HepG2 (cell line): ENCODE results near the gene USH2A. TPM values are rescaled to one million over a fixed set of nuclear protein-coding genes. Genes with fewer than 3 reads are reported as not detected.

Source experiments
- ATAC-seq: fragments of 200-7000 bp; cut with Tn5 transposase; 3 replicates; pipeline ENCODE4 v1.9.1; 2020; ENCODE audit warnings: mild to moderate bottlenecking, moderate library complexity
- BruUV-seq: library from RNA; stranded (reverse); fragments of 400-500 nt; replicated peaks from 2 replicates; lab custom pipeline; 2021; lab: Mats Ljungman, UMichigan
- CTCF ChIA-PET: fragments of 300-600 bp; formaldehyde crosslinking; extraction: SDS; loops from one replicate; lab custom pipeline; 2021; ENCODE audit warnings: low total read pairs, inconsistent platforms, low intra/inter-chr PET ratio; lab: Yijun Ruan, JAX
- POLR2A ChIA-PET: fragments of 350-600 bp; sonication (Branson Sonifier 250); formaldehyde crosslinking; loops from one replicate; lab custom pipeline; 2020; ENCODE audit warnings: antibody characterized with exemption, inconsistent platforms; lab: Yijun Ruan, JAX
- DNase-seq: peaks from one replicate; pipeline ENCODE4 v3.0.0-alpha.2; 2015; ENCODE audit warnings: low spot score
- FAIRE-seq: peaks from 3 replicates; lab custom pipeline; 2011; peaks lifted over from hg19 to GRCh38; lab: Jason Lieb, UNC
- H2AFZ ChIP-seq: one replicate; pipeline ENCODE4 v1.6.1; 2011; ENCODE audit warnings: low read length, inconsistent platforms
- H3K27ac ChIP-seq: fragments of 300-600 bp; 3 replicates; pipeline ENCODE4 v1.8.0; 2011; ENCODE audit warnings: mixed run types, mild to moderate bottlenecking, mixed read lengths, low read length, inconsistent platforms; ENCODE audit not compliant: insufficient read depth; ENCODE audit errors: extremely low read length
- H3K27me3 ChIP-seq, 2 experiments: fragments of 200-600 bp in 1 of 2; 2 replicates in 1 of 2; 3 replicates in 1 of 2; pipeline versions ENCODE4 v1.6.0 to v1.8.0; 2011; ENCODE audit warnings: low read length in 2 of 2, mild to moderate bottlenecking in 2 of 2, moderate library complexity in 2 of 2, inconsistent platforms in 1 of 2; ENCODE audit not compliant: insufficient read depth in 2 of 2, control insufficient read depth in 1 of 2
- H3K36me3 ChIP-seq, 2 experiments: fragments of 200-600 bp in 1 of 2; replicated peaks in 1 of 2; 2 replicates in 1 of 2; 3 replicates in 1 of 2; pipeline versions ENCODE4 v1.5.1 to v1.8.0; 2011; ENCODE audit warnings: low read length in 2 of 2, inconsistent platforms in 1 of 2; ENCODE audit not compliant: insufficient read depth in 2 of 2, control insufficient read depth in 1 of 2
- H3K4me1 ChIP-seq: 2 replicates; pipeline ENCODE4 v1.5.1; 2012; ENCODE audit warnings: low read length, inconsistent platforms; ENCODE audit not compliant: insufficient read depth
- H3K4me2 ChIP-seq: 2 replicates; pipeline ENCODE4 v1.6.0; 2011; ENCODE audit warnings: low read depth, low read length, inconsistent platforms
- H3K4me3 ChIP-seq, 3 experiments: fragments of 200-600 bp in 1 of 3; sonication (generic), shearing (Covaris generic) in 1 of 3; replicated peaks in 1 of 3; 2 replicates each; pipeline ENCODE4 v1.5.1; 2011 to 2016; ENCODE audit warnings: low read length in 3 of 3, inconsistent platforms in 2 of 3, low read depth in 2 of 3, mild to moderate bottlenecking in 2 of 3, control low read depth in 1 of 3, mixed read lengths in 1 of 3; ENCODE audit not compliant: insufficient read depth in 1 of 3
- H3K79me2 ChIP-seq: one replicate; pipeline ENCODE4 v1.6.1; 2011; ENCODE audit warnings: low read length, inconsistent platforms; ENCODE audit not compliant: insufficient read depth
- H3K9ac ChIP-seq: 2 replicates; pipeline ENCODE4 v1.6.0; 2011; ENCODE audit warnings: mild to moderate bottlenecking, low read depth, low read length, inconsistent platforms; ENCODE audit not compliant: insufficient read depth
- H3K9me3 ChIP-seq: 2 replicates; pipeline ENCODE4 v1.5.1; 2012; ENCODE audit warnings: mild to moderate bottlenecking, low read length
- H4K20me1 ChIP-seq: 2 replicates; pipeline ENCODE4 v1.6.0; 2011; ENCODE audit warnings: inconsistent platforms, mild to moderate bottlenecking, low read length, moderate library complexity; ENCODE audit not compliant: insufficient read depth
- BRCA1 ChIP-seq: sonication (generic); formaldehyde crosslinking; IDR thresholded peaks from 2 replicates; pipeline ENCODE4 v1.4.0; 2020; ENCODE audit warnings: missing genetic modification reagents
- NFE2L2 ChIP-seq: fragments of 150-350 bp; IDR thresholded peaks from 2 replicates; pipeline ENCODE4 v1.6.1; 2014; ENCODE audit warnings: low read length
- NFYB ChIP-seq: sonication (generic); formaldehyde crosslinking; IDR thresholded peaks from 2 replicates; pipeline ENCODE4 v1.4.0; 2020; ENCODE audit warnings: missing genetic modification reagents
- STAT6 ChIP-seq: sonication (generic); formaldehyde crosslinking; IDR thresholded peaks from 2 replicates; pipeline ENCODE4 v1.4.0; 2020; ENCODE audit warnings: missing genetic modification reagents, mild to moderate bottlenecking, borderline replicate concordance
- TCF12 ChIP-seq, 2 experiments: fragments of 450-650 bp in 1 of 2; sonication (generic) in 1 of 2; formaldehyde crosslinking in 1 of 2; IDR thresholded peaks; 2 replicates each; pipeline versions ENCODE4 v1.6.1 to v1.8.0; 2017 to 2022; ENCODE audit warnings: antibody characterized with exemption in 1 of 2, mild to moderate bottlenecking in 1 of 2, missing genetic modification reagents in 1 of 2, moderate library complexity in 1 of 2
- ZFP62 ChIP-seq: sonication (generic); formaldehyde crosslinking; IDR thresholded peaks from 2 replicates; pipeline ENCODE4 v1.4.0; 2020; ENCODE audit warnings: missing genetic modification reagents
- ZKSCAN8 ChIP-seq: IDR thresholded peaks from 2 replicates; pipeline ENCODE4 v1.6.1; 2016; ENCODE audit warnings: borderline replicate concordance, missing genetic modification reagents, missing compliant biosample characterization
- ZNF501 ChIP-seq: sonication (generic); formaldehyde crosslinking; IDR thresholded peaks from 2 replicates; pipeline ENCODE4 v1.5.1; 2020; ENCODE audit warnings: mild to moderate bottlenecking, moderate library complexity, missing genetic modification reagents
- ZNF562 ChIP-seq: sonication (generic); formaldehyde crosslinking; IDR thresholded peaks from 2 replicates; pipeline ENCODE4 v1.8.0; 2022; ENCODE audit warnings: missing genetic modification reagents, borderline replicate concordance
- ZNF607 ChIP-seq: sonication (generic); formaldehyde crosslinking; IDR thresholded peaks from 2 replicates; pipeline ENCODE4 v1.5.1; 2020; ENCODE audit warnings: missing genetic modification reagents, mild to moderate bottlenecking, borderline replicate concordance
- ZNF704 ChIP-seq: sonication (generic); formaldehyde crosslinking; IDR thresholded peaks from 2 replicates; pipeline ENCODE4 v1.8.1; 2023; ENCODE audit warnings: mild to moderate bottlenecking, inconsistent platforms, moderate library complexity, missing genetic modification reagents, borderline replicate concordance
- ZNF709 ChIP-seq: sonication (generic); formaldehyde crosslinking; IDR thresholded peaks from 2 replicates; pipeline ENCODE4 v1.5.0; 2020; ENCODE audit warnings: mild to moderate bottlenecking, missing genetic modification reagents
- ZSCAN31 ChIP-seq: sonication (generic); formaldehyde crosslinking; IDR thresholded peaks from 2 replicates; pipeline ENCODE4 v1.5.0; 2020; ENCODE audit warnings: low read depth, mild to moderate bottlenecking, missing genetic modification reagents
- WGBS: methylation state at CpG from one replicate; pipeline ENCODE4 v1.1.6; 2017; ENCODE audit warnings: low lambda C conversion rate; 5-methylcytosine and 5-hydroxymethylcytosine counted together
- in situ Hi-C: cut with HindIII; loops from 2 replicates; pipeline ENCODE4 v1.10.0; 2017; ENCODE audit warnings: low pct_unique_long_range_greater_than_20kb; ENCODE audit not compliant: extremely low pct_ligation_motif_present
- intact Hi-C: fragments of 100-400 bp; cut with micrococcal nuclease; formaldehyde crosslinking; loops from one replicate; pipeline ENCODE4 v1.10.0; 2022; ENCODE audit not compliant: unreplicated experiment
- polyA plus RNA-seq, 8 experiments: library from polyadenylated mRNA; depleted of rRNA in 3 of 8; stranded (reverse) in 7 of 8; unstranded in 1 of 8; fragments of >200 nt; fragmentation: Illumina TruSeq in 4 of 8; extraction: Trizol in 4 of 8; gene quantifications; 2 replicates each; pipeline versions ENCODE4 v1.2.1 to v1.2.3, GENCODE V29; 2011 to 2016; ENCODE audit warnings: low read depth in 4 of 8, missing spikeins in 1 of 8, mixed read lengths in 1 of 8; ENCODE audit not compliant: insufficient read depth in 1 of 8
- total RNA-seq, 5 experiments: library from RNA; depleted of rRNA; stranded (reverse); fragments of >200 nt; fragmentation: Illumina TruSeq; extraction: Trizol; gene quantifications; 2 replicates each; pipeline ENCODE4 v1.2.3, GENCODE V29; 2016; ENCODE audit warnings: low read depth in 1 of 5

Gene USH2A
- total and polyA plus RNA-seq, 2 of the 13 experiments (the other 11 are each of a cell fraction or from before 2014, with no cell fraction given), result 0.02 TPM; not detected in 1

- TF ChIP-seq TCF12 (IDR thresholded peaks at IDR 0.05) (no peak), TCF12 (CRISPR knock-in tag; IDR thresholded peaks at IDR 0.05) (no peak), ZNF562 (no peak), NFE2L2 (no peak), STAT6 (CRISPR knock-in tag) (no peak), ZNF704 (CRISPR knock-in tag) (no peak), ZNF607 (CRISPR knock-in tag) (no peak), BRCA1 (CRISPR knock-in tag) (no peak)
These were observed 654.9 kb downstream of the USH2A start (continued) for GRCh38 chr1:215768303-215768702.

- CTCF ChIA-PET, result no interaction called here
These were observed 655.5 kb downstream of the USH2A start for GRCh38 chr1:215767761-215768160.

More at GRCh38 chr1:215767761-215768160, 655.5 kb downstream of the USH2A start:
- WGBS, result 0% methylated on average over 2 of the region's 2 CpGs
- Histone ChIP-seq H3K4me1 (no peaks in the 10 kb centered on the region), H3K4me3 (no peak overlapping the region), H3K9me3 (no peaks in the 10 kb centered on the region), H3K4me2 (no peak overlapping the region), H4K20me1 (no peaks in the 10 kb centered on the region), H3K27ac (no peak overlapping the region), H3K9ac (no peak overlapping the region), H3K27me3 (no peaks in the 10 kb centered on the region), H3K36me3 (no peaks in the 10 kb centered on the region), H2AFZ (no peak overlapping the region), H3K79me2 (no peaks in the 10 kb centered on the region)
- intact Hi-C loops (no loop called here), in situ Hi-C loops (no loop called here)
- POLR2A ChIA-PET, result no interaction called here
- FAIRE-seq (no peak), ATAC-seq (no peak), DNase-seq (no peak)
- no TSS peak for BruUV-seq
- TF ChIP-seq NFYB (CRISPR knock-in tag) (no peak), ZKSCAN8 (CRISPR knock-in tag) (no peak), ZNF501 (no peak), ZSCAN31 (CRISPR knock-in tag) (no peak), ZFP62 (no peak), ZNF709 (CRISPR knock-in tag) (no peak)
